NT2/D1 (cell line): Measurements from ENCODE around the gene FEZF2.

Experiments
- SUZ12 ChIP-seq: IDR thresholded peaks from 2 replicates; pipeline ENCODE4 v1.6.1; 2011; ENCODE audit not compliant: insufficient read length, insufficient read depth; ENCODE audit errors: extremely low read depth
- ZNF274 ChIP-seq: IDR thresholded peaks from 2 replicates; pipeline ENCODE4 v1.6.1; 2011; ENCODE audit warnings: mild to moderate bottlenecking, low read depth, low read length

DNA sequence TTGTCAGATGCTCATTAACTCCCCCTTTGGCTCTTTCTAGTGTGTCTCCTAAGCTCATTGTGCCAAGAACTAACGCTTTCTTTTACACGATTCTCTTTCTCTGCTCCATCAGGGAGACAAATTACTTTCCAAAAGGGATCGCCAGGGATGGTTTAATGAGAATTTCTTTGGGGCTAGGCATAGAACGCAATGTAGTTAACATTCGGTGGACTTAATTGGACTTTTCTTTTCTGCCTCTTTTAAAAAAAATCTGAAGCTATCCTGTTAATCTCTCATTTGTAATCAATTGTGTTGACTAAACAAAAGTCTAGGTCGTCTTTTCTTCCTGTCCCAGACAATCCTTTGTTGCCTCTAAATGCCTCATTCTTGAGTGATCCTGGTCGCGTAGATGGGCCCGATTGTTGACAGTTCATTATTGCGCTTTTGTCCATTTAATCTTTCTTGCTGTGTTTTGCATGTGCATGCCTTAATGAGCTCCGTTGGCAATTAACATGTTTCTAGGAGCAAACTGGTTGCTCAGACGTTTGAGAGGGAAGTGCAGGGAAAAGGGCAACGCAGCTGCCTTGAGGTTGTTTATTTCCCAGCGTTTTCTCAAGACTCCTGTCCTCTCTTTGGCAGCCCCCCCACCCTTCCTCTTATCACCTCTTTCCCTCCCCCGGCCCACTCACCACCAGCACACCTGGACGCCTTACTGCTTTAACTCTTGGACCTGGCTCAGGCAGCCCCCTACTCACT is 7.8 kb downstream of the FEZF2 start:
- TF ChIP-seq ZNF274: no peak
- no peak for TF ChIP-seq SUZ12
